Measurements from ENCODE around the gene TAX1BP1. TPM values are rescaled to one million over a fixed set of nuclear protein-coding genes. Genes with fewer than 3 reads are reported as not detected.

TAX1BP1 gene
- total RNA-seq, 4 donors from 2014 or later = 65.0 to 77.0 (median 72.3) TPM

DNA sequence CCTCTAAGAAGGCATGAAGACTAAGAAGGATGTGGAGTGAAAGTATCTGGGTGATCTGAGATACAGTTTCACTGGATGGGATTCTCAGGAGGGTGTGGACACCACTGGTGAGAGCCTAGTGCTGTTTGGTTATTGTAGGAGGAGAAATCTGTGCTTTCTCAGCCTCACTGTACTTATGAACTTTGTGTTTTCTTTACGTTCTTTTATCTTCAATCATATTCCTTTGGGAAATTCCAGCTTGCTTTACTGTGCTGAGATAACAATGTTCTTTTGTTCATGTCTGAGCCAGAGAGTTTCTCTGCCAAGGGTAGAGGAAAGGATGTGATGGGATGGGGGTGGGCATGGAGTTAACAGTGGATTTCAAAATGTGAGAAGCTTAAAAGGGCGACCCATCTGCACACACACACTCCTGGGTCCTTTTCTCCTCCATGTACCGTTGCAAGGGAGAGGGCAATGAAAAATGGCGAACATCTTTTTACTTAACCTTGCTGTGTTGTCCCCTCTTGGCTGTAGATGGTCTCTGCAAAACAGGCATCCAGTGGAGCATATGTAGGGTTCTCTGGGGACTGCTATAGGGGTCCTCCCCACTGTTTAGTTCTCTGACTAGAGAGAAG is 25.0 kb upstream of the TAX1BP1 start:
- ATAC-seq (ENCODE audit: low FRiP score) (no peak), DNase-seq (ENCODE audit: low spot score) (no peak)
- TF ChIP-seq, protein P1, sequence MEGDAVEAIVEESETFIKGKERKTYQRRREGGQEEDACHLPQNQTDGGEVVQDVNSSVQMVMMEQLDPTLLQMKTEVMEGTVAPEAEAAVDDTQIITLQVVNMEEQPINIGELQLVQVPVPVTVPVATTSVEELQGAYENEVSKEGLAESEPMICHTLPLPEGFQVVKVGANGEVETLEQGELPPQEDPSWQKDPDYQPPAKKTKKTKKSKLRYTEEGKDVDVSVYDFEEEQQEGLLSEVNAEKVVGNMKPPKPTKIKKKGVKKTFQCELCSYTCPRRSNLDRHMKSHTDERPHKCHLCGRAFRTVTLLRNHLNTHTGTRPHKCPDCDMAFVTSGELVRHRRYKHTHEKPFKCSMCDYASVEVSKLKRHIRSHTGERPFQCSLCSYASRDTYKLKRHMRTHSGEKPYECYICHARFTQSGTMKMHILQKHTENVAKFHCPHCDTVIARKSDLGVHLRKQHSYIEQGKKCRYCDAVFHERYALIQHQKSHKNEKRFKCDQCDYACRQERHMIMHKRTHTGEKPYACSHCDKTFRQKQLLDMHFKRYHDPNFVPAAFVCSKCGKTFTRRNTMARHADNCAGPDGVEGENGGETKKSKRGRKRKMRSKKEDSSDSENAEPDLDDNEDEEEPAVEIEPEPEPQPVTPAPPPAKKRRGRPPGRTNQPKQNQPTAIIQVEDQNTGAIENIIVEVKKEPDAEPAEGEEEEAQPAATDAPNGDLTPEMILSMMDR (IDR thresholded peaks at IDR 0.05) = no peak

DNA sequence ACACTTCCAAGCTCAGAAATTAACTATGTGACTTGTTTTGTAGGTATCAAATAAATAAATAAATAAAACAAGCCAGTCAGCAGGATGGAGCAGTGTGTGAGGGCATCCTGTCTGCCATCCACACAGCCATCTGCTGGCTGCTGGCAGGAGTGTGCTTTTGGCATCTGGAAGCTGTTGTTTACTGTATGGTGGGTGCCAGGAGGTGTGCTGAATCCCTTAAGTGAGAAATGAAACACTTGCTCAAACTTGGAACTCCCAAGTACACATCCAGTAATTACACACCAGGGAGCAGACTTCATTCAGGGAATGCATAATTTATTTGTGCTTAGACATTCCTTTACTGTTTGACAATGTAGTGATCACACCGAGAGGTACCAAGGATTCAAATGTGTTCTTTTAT is 16.9 kb upstream of the TAX1BP1 start:
- ATAC-seq (ENCODE audit: low FRiP score) (no peak), DNase-seq (ENCODE audit: low spot score) (no peak)
- TF ChIP-seq, protein P1 (IDR thresholded peaks at IDR 0.05) = no peak

DNA sequence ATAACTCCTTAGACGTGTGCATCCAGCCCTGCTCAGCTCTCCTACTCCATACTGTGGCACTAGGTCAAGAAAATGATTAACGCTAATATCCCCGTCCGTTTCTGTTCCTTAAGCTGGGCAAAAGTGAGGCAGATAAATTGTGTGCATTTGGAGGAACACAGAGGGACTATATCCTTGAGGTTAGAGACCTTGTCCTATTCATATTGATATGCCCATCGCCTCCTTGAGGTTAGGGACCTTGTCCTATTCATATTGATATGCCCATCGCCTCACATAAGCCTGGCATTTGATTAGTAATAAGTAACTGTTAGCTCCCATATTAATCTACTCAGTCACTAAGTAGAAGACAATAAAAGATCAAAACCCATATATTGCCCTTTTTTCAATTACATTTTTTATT is 12.9 kb upstream of the TAX1BP1 start:
- ATAC-seq (ENCODE audit: low FRiP score) (no peak), DNase-seq (ENCODE audit: low spot score) (no peak)
- TF ChIP-seq, protein P1 (IDR thresholded peaks at IDR 0.05) = no peak

DNA sequence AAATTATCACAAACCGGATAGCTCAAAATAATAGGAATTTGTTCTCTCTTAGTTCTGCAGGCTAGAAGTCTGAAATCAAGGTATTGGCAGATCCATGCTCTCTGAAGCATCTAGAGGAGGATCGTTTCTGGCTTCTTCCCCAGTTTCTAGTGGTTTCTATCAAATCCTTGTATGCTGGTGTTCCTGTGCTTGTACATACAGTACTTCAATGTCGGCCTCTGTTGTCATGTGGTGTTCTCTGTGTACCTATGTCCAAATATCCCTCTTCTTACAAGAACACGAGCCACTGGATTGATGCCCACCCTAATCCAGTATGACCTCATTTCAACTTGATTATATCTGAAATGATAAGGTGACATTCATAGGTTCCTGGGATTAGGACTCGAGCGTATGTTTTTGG is 9.8 kb upstream of the TAX1BP1 start:
- ATAC-seq (ENCODE audit: low FRiP score) = no peak
- TF ChIP-seq, protein P1 (IDR thresholded peaks at IDR 0.05) = no peak
- no peak for DNase-seq (ENCODE audit: low spot score)

DNA sequence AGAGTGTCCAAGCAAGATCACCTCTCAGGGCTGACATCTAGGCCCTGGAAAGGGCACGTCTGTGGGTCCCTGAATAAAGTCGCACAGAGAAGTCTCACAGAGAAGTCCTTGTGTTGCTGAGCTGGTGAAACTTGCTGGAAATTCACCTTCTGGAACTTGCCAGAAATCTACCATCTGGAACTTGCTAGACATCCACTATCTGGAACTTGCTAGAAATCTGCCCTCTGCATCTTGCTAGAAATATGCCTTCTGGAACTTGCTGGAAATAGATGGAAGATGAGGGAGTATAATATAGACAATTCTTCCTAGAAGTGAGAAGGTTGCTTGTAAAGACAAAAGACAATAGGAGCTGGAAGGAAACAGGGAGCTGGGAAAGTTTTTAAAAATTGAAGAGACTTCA is 5.4 kb upstream of the TAX1BP1 start:
- TF ChIP-seq, protein P1 (IDR thresholded peaks at IDR 0.05) = no peak
- DNase-seq (ENCODE audit: low spot score) (no peak), ATAC-seq (ENCODE audit: low FRiP score) (no peak)

DNA sequence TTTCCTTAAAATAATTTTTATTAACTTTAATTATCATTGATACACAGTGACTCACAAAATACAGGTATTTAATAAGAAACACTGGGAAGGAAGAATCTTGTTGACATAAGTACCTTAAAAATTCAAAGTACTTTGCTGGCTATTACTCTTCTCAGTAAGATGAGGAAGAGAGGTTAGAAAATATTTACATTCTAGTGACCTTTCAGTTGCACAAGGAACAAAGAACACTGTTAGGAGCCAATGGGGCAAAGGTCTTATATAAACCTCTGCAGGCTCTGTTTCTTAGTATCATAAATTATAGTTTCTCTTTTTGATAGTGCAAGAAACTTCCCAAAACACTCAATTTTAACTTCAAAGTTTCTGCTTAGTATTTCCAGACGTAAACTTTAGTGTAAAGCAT is 4.8 kb upstream of the TAX1BP1 start:
- no peak for DNase-seq (ENCODE audit: low spot score)
- no peak for ATAC-seq (ENCODE audit: low FRiP score)
- TF ChIP-seq, protein P1 (IDR thresholded peaks at IDR 0.05) = no peak

DNA sequence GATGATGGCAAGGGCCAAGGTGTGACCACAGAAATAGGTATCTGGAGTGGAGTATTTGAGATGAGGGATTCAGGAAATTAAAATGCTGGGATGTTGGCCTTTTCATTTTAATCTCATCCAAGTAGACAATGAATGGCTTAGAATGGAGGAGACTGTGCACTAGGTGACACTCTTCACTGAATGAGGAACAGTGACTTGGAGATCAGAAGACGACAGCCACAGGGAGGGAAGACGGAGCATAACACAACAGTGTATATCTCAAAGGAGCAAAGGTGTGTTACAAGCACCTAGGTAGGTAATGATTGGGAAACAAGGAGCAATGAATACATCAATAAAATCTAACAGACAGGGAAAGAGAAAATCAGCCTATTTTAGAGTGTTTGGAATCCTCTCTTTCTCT is 4.1 kb upstream of the TAX1BP1 start:
- DNase-seq (ENCODE audit: low spot score) (no peak), ATAC-seq (ENCODE audit: low FRiP score) (no peak)
- TF ChIP-seq, protein P1 (IDR thresholded peaks at IDR 0.05) = no peak
